H9 (cell line): ENCODE measurements around the gene NPIPB6. TPM values are rescaled to one million over a fixed set of nuclear protein-coding genes. Genes with fewer than 3 reads are reported as not detected.

Source experiments
- DNase-seq: peaks from one replicate; pipeline ENCODE4 v3.0.0-alpha.2; 2017
- H2AFZ ChIP-seq: one replicate; pipeline ENCODE4 v1.6.1; 2013; ENCODE audit warnings: mild to moderate bottlenecking, low read length, control low read depth, moderate library complexity
- H2AK5ac ChIP-seq: 2 replicates; pipeline ENCODE4 v1.6.1; 2013; ENCODE audit warnings: low read length, control low read depth, mixed read lengths; ENCODE audit not compliant: insufficient read length
- H2BK120ac ChIP-seq: one replicate; pipeline ENCODE4 v1.6.1; 2013; ENCODE audit warnings: low read depth, mild to moderate bottlenecking, low read length, control low read depth, inconsistent platforms; ENCODE audit not compliant: poor library complexity, severe bottlenecking
- H2BK12ac ChIP-seq: 2 replicates; pipeline ENCODE4 v1.6.1; 2013; ENCODE audit warnings: low read length, control low read depth, mixed read lengths, low read depth; ENCODE audit not compliant: insufficient read length
- H2BK15ac ChIP-seq: 2 replicates; pipeline ENCODE4 v1.6.1; 2013; ENCODE audit warnings: low read depth, low read length, control low read depth
- H2BK20ac ChIP-seq: one replicate; pipeline ENCODE4 v1.6.1; 2013; ENCODE audit warnings: low read depth, mild to moderate bottlenecking, low read length, control low read depth, inconsistent platforms; ENCODE audit not compliant: poor library complexity, severe bottlenecking
- H2BK5ac ChIP-seq: 2 replicates; pipeline ENCODE4 v1.6.1; 2013; ENCODE audit warnings: low read length, control low read depth, mixed read lengths; ENCODE audit not compliant: insufficient read length
- H3K14ac ChIP-seq: 2 replicates; pipeline ENCODE4 v1.6.1; 2013; ENCODE audit warnings: low read length, control low read depth; ENCODE audit not compliant: insufficient read depth
- H3K18ac ChIP-seq: 2 replicates; pipeline ENCODE4 v1.6.1; 2013; ENCODE audit warnings: low read depth, mild to moderate bottlenecking, mixed read lengths, low read length, control low read depth; ENCODE audit not compliant: insufficient read length
- H3K23ac ChIP-seq: 2 replicates; pipeline ENCODE4 v1.6.1; 2013; ENCODE audit warnings: low read length, control low read depth, mixed read lengths, low read depth; ENCODE audit not compliant: insufficient read length
- H3K23me2 ChIP-seq: 2 replicates; pipeline ENCODE4 v1.6.1; 2013; ENCODE audit warnings: low read depth, mild to moderate bottlenecking, mixed read lengths, low read length, control low read depth; ENCODE audit not compliant: insufficient read length, poor library complexity, severe bottlenecking
- H3K27ac ChIP-seq: 2 replicates; pipeline ENCODE4 v1.5.1; 2013; ENCODE audit warnings: low read length, control low read depth, mixed read lengths, low read depth; ENCODE audit not compliant: insufficient read length
- H3K27me3 ChIP-seq: 2 replicates; pipeline ENCODE4 v1.6.1; 2013; ENCODE audit warnings: low read length, control low read depth, inconsistent platforms; ENCODE audit not compliant: insufficient read depth
- H3K4ac ChIP-seq: 2 replicates; pipeline ENCODE4 v1.6.1; 2013; ENCODE audit warnings: low read depth, mild to moderate bottlenecking, control low read depth, inconsistent platforms, low read length, moderate library complexity
- H3K4me1 ChIP-seq: 2 replicates; pipeline ENCODE4 v1.6.1; 2013; ENCODE audit warnings: low read length, control low read depth, inconsistent platforms; ENCODE audit not compliant: insufficient read depth
- H3K4me2 ChIP-seq: 2 replicates; pipeline ENCODE4 v1.6.1; 2013; ENCODE audit warnings: low read length, control low read depth, mixed read lengths; ENCODE audit not compliant: insufficient read length, insufficient read depth
- H3K56ac ChIP-seq: 2 replicates; pipeline ENCODE4 v1.6.1; 2013; ENCODE audit warnings: low read depth, mild to moderate bottlenecking, mixed read lengths, low read length, control low read depth; ENCODE audit not compliant: insufficient read length
- H3K79me1 ChIP-seq: 2 replicates; pipeline ENCODE4 v1.6.1; 2013; ENCODE audit warnings: low read depth, mild to moderate bottlenecking, moderate library complexity, low read length, control low read depth, inconsistent platforms; ENCODE audit not compliant: insufficient read depth, poor library complexity, severe bottlenecking
- H3K79me2 ChIP-seq: 2 replicates; pipeline ENCODE4 v1.6.1; 2013; ENCODE audit warnings: low read length, control low read depth, inconsistent platforms; ENCODE audit not compliant: insufficient read depth
- H3K9ac ChIP-seq: 2 replicates; pipeline ENCODE4 v1.6.1; 2013; ENCODE audit warnings: low read length, control low read depth, mixed read lengths; ENCODE audit not compliant: insufficient read length; ENCODE audit errors: extremely low read depth
- H3K9me3 ChIP-seq: one replicate; pipeline ENCODE4 v1.6.1; 2013; ENCODE audit warnings: low read depth, low read length, inconsistent platforms; ENCODE audit not compliant: control insufficient read depth
- H3T11ph ChIP-seq: one replicate; pipeline ENCODE4 v1.6.1; 2013; ENCODE audit warnings: mild to moderate bottlenecking, low read length, control low read depth, inconsistent platforms
- H4K20me1 ChIP-seq: one replicate; pipeline ENCODE4 v1.6.1; 2013; ENCODE audit not compliant: control insufficient read depth, insufficient read length, insufficient read depth
- H4K5ac ChIP-seq: 2 replicates; pipeline ENCODE4 v1.6.1; 2013; ENCODE audit warnings: low read depth, mild to moderate bottlenecking, mixed read lengths, low read length, control low read depth; ENCODE audit not compliant: insufficient read length
- H4K8ac ChIP-seq: replicated peaks from 2 replicates; pipeline ENCODE4 v1.6.1; 2013; ENCODE audit warnings: low read length, control low read depth, mixed read lengths, low read depth; ENCODE audit not compliant: insufficient read length
- H4K91ac ChIP-seq: 2 replicates; pipeline ENCODE4 v1.6.1; 2013; ENCODE audit warnings: low read depth, mild to moderate bottlenecking, moderate library complexity, mixed read lengths, low read length, control low read depth; ENCODE audit not compliant: insufficient read length
- H3K27ac Mint-ChIP-seq, 3 experiments: 2 replicates in 2 of 3; 3 replicates in 1 of 3; pipeline ENCODE4 v1.8.0; 2020 to 2021; ENCODE audit warnings: mixed read lengths in 3 of 3, mild to moderate bottlenecking in 1 of 3, moderate library complexity in 1 of 3
- H3K27me3 Mint-ChIP-seq: 2 replicates; pipeline ENCODE4 v1.8.0; 2021; ENCODE audit warnings: low read depth, mild to moderate bottlenecking, moderate library complexity, mixed read lengths
- H3K36me3 Mint-ChIP-seq, 3 experiments: 2 replicates in 2 of 3; 3 replicates in 1 of 3; pipeline ENCODE4 v1.8.0; 2020 to 2021; ENCODE audit warnings: low read depth in 3 of 3, mixed read lengths in 3 of 3; ENCODE audit not compliant: insufficient read depth in 1 of 3
- H3K4me1 Mint-ChIP-seq, 2 experiments: 2 replicates each; pipeline ENCODE4 v1.8.0; 2020; ENCODE audit warnings: mixed read lengths in 2 of 2
- H3K4me3 Mint-ChIP-seq, 2 experiments: 2 replicates in 1 of 2; 3 replicates in 1 of 2; pipeline ENCODE4 v1.8.0; 2020 to 2021; ENCODE audit warnings: mild to moderate bottlenecking in 2 of 2, mixed read lengths in 2 of 2, moderate library complexity in 1 of 2
- H3K9me3 Mint-ChIP-seq, 2 experiments: 2 replicates in 1 of 2; 3 replicates in 1 of 2; pipeline ENCODE4 v1.8.0; 2020; ENCODE audit warnings: mild to moderate bottlenecking in 2 of 2, mixed read lengths in 2 of 2, moderate library complexity in 1 of 2
- CTCF ChIP-seq: fragments of 200-600 bp; sonication (generic); conservative IDR thresholded peaks from 3 replicates; pipeline ENCODE4 v1.8.0; 2021; ENCODE audit warnings: antibody characterized with exemption, mild to moderate bottlenecking
- WGBS: extraction: QIAGEN DNeasy Blood & Tissue Kit; methylation state at CpG from one replicate; pipeline ENCODE4 v1.1.7; 2013; ENCODE audit warnings: missing lambda C conversion rate, low lambda C conversion rate, mixed read lengths; ENCODE audit not compliant: insufficient read length; ENCODE audit errors: extremely low coverage; 5-methylcytosine and 5-hydroxymethylcytosine counted together
- total RNA-seq: library from RNA; stranded (reverse); gene quantifications from 2 replicates; pipeline ENCODE4 v1.2.1, GENCODE V29; 2021

Gene NPIPB6
- total RNA-seq, 1 experiment from 2014 or later: 5.2 TPM

- no CpG with 5 or more reads among the region's 11 CpGs for WGBS
- Histone ChIP-seq H3K9me3 (no peaks in the 10 kb centered on the region), H3K56ac (no peak overlapping the region), H3K23me2 (no peaks in the 10 kb centered on the region), H2BK5ac (no peak overlapping the region), H2BK12ac (no peak overlapping the region), H2AK5ac (no peak overlapping the region), H3T11ph (no peak overlapping the region), H4K20me1 (peaks cover 6% of the 10 kb centered on the region), H3K27me3 (no peaks in the 10 kb centered on the region), H2BK15ac (no peak overlapping the region), H3K23ac (no peak overlapping the region), H2BK120ac (no peak overlapping the region), H3K79me2 (peaks cover 2% of the 10 kb centered on the region; the same call in 1 of the 2 replicates), H2AFZ (no peak overlapping the region), H3K4ac (no peak overlapping the region), H3K9ac (no peak overlapping the region), H3K18ac (no peak overlapping the region), H3K4me1 (no peaks in the 10 kb centered on the region; the same call in 1 of the 2 replicates), H3K79me1 (no peaks in the 10 kb centered on the region), H4K8ac (no peak overlapping the region), H4K91ac (no peak overlapping the region), H3K4me2 (no peak overlapping the region), H3K14ac (no peak overlapping the region), H2BK20ac (no peak overlapping the region), H3K27ac (no peak overlapping the region), H4K5ac (no peak overlapping the region)
- no peaks in the 10 kb centered on the region for H3K27me3 Mint-ChIP-seq
- no peak overlapping the region for H3K4me3 Mint-ChIP-seq
- H3K4me1 Mint-ChIP-seq: peaks cover 4% of the 10 kb centered on the region in 2 experiments; a peak in 2 of 4 replicates
- 0 out of 7 replicates have a peak overlapping the region, but pooled peaks of 1 of the 3 experiments have one; percentile 18 for H3K27ac Mint-ChIP-seq
- peaks cover 0 to 4% of the 10 kb centered on the region in 2 experiments; a peak in 1 of 5 replicates for H3K9me3 Mint-ChIP-seq
- no peak for TF ChIP-seq CTCF
- DNase-seq: no peak
- peaks cover 25 to 47% (median 27%) of the 10 kb centered on the region in 3 experiments for H3K36me3 Mint-ChIP-seq
Measured at GRCh38 chr16:28313587-28313986, 49.7 kb downstream of the NPIPB6 start.
